AG04449 (cell line): ENCODE data around the gene SUSD6.
"Not testable (repeated sequence)": the region's sequence is repeated elsewhere in the genome, so short reads cannot be mapped to it uniquely, and the experiment has no call there.

Experiments
- CTCF ChIA-PET: fragments of 350-600 bp; formaldehyde crosslinking; extraction: SDS; loops from one replicate; lab custom pipeline; 2021; ENCODE audit warnings: antibody characterized with exemption; lab: Yijun Ruan, JAX
- POLR2A ChIA-PET: fragments of 400-600, 350-600 bp; formaldehyde crosslinking; extraction: SDS; loops from one replicate; lab custom pipeline; 2020; ENCODE audit warnings: antibody characterized with exemption, inconsistent platforms; lab: Yijun Ruan, JAX
- DNase-seq: peaks from one replicate; pipeline ENCODE4 v3.0.0-alpha.2; 2010; ENCODE audit warnings: low read depth, low spot score
- H3K4me3 ChIP-seq: 2 replicates; pipeline ENCODE4 v1.5.1; 2011; ENCODE audit warnings: low read depth, mild to moderate bottlenecking, control low read depth, low read length
- TF ChIP-seq, protein P1 (sequence below): IDR thresholded peaks from one replicate; pipeline ENCODE4 v1.5.1; 2011; ENCODE audit warnings: mild to moderate bottlenecking, moderate library complexity, low read length, control low read depth, inconsistent platforms; ENCODE audit not compliant: insufficient read depth; ENCODE audit errors: missing control alignments

The SUSD6 gene

DNA sequence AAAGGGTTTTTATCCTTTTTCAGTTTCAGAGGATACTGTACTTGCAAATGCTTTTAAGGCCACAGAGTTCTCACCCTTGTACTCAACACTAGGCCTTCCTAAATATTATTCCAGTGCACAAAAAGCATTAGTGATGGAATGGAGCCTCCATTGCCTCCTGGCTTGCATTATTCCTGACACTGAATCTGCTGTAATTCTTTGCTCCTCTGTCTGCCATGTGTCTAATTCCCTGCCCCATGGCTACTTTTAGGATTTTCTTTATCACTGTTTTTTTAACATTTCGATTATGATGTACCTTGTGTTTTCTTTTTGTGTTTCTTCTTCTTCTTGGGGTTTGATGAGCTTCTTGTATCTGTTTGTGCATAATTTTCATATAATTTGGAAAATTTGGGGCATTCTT is 29.5 kb downstream of the SUSD6 start:
- TF ChIP-seq, protein P1, sequence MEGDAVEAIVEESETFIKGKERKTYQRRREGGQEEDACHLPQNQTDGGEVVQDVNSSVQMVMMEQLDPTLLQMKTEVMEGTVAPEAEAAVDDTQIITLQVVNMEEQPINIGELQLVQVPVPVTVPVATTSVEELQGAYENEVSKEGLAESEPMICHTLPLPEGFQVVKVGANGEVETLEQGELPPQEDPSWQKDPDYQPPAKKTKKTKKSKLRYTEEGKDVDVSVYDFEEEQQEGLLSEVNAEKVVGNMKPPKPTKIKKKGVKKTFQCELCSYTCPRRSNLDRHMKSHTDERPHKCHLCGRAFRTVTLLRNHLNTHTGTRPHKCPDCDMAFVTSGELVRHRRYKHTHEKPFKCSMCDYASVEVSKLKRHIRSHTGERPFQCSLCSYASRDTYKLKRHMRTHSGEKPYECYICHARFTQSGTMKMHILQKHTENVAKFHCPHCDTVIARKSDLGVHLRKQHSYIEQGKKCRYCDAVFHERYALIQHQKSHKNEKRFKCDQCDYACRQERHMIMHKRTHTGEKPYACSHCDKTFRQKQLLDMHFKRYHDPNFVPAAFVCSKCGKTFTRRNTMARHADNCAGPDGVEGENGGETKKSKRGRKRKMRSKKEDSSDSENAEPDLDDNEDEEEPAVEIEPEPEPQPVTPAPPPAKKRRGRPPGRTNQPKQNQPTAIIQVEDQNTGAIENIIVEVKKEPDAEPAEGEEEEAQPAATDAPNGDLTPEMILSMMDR: no peak
- ChIA-PET CTCF (interaction anchor here (1.7 kb wide), 1 partner anchor 56 kb away, joined by 5 read pairs; no protein-coding TSS in a partner anchor), POLR2A (no interaction called here)
- H3K4me3 ChIP-seq: no peak overlapping the region
- no peak for DNase-seq

DNA sequence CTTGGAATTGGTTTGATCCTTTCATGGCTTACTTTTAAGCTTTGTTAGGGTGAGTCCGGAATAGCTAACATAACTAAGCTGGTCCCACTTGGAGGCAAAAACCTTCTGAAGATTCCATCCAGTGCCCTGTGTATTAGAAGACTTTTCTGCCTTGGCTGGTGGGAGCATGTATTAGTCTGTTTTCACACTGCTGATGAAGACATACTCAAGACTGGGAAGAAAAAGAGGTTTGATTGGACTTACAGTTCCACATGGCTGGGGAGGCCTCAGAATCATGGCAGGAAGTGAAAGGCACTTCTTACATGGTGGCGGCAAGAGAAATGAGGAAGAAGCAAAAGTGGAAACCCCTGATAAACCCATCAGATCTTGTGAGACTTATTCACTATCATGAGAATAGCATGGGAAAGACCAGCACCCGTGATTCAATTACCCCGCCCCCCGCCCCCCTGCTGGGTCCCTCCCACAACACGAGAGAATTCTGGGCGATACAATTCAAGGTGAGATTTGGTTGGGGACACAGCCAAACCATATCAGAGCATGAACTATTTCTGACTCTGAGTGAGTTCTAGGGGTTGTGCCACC is 30.9 kb downstream of the SUSD6 start:
- H3K4me3 ChIP-seq, DNase-seq, POLR2A ChIA-PET, CTCF ChIA-PET: not testable (repeated sequence)

DNA sequence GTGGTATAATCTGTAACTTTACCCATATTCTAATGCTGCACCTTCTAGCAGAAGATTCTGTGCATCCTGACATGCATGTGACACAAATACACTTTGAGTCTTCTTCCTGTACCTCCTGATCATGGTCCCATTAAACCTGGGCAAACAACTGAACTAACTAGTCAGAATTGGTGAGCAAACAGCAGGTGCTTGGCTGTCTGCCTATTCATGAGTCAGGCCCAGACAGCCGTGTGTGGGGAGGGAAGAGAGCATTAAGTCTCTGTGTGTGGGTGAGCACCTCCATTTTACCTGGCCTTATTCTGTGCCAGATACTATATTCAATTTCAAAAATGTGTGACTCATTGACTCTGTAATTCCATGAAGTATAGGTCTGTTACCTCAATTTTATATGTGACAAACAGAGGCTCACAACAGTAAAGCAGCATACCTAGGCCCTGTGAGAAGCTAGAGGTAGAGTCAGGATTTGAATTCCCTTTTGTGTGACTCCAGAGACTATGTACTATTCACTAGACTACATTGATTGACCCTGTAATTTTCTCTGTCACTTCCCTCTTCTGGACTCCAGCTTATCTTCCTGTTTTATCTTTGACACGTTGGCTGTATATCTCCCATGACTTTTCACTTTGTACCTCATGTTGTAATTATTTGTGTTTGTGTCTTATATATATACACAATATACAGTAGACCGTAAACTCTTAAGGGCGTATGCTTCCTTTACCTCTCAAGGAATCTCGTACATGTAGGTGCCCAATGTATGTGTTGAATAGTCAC is 32.2 kb downstream of the SUSD6 start:
- POLR2A ChIA-PET: no interaction called here
- DNase-seq: no peak
- no peak overlapping the region for H3K4me3 ChIP-seq
- CTCF ChIA-PET: interaction anchor here (0.9 to 1.5 kb wide), 2 partner anchors 13 to 59 kb away, joined by 3 to 5 read pairs; no protein-coding TSS in a partner anchor
- TF ChIP-seq, protein P1: no peak

DNA sequence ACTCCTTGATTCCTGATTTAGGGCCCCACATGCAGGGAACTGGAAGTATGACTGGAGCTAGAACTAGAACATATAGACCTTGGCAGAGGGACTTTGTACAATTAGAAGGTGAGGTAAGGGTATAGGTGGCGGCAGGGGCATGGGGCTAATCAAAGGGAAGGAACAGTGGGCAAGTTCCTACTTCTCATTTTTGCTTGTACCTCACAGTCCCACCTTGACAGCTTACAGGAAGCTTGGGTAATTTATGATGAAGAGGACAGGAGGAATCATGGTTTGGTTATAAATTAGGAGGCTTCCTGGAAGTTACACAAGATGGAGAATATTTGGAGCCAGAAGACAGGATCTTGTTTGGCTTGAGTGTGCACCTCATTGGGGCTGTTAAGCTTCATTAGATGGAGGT is 33.4 kb downstream of the SUSD6 start:
- ChIA-PET POLR2A (no interaction called here), CTCF (interaction anchor here (0.7 kb wide), 1 partner anchor 83 kb away, joined by 3 read pairs; no protein-coding TSS in a partner anchor)
- H3K4me3 ChIP-seq: no peak overlapping the region
- TF ChIP-seq, protein P1: no peak
- DNase-seq: no peak

DNA sequence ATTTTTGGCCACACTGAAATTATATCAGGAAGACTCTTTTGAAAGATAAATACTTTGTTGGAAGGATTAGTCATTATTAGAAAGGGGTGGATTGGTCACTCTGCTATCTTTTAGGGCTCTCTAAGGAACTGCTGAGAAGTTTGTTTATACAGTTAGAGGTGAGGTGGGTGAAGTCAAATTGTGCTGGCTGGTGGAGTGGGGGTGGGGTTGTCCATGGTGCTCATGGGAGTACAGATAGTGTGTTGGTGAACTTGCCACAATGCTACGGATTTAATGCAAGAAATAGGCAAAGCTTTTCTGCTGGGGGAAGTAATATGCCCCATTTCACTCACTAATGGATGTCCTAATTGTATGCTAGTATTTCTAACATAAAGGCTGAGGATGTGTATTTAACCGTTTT is 35.8 kb downstream of the SUSD6 start:
- ChIA-PET POLR2A (no interaction called here), CTCF (interaction anchor here (1.5 to 1.9 kb wide), 2 partner anchors 10 to 43 kb away, joined by 3 to 8 read pairs; no protein-coding TSS in a partner anchor)
- no peak overlapping the region for H3K4me3 ChIP-seq
- TF ChIP-seq, protein P1: no peak
- DNase-seq: no peak

DNA sequence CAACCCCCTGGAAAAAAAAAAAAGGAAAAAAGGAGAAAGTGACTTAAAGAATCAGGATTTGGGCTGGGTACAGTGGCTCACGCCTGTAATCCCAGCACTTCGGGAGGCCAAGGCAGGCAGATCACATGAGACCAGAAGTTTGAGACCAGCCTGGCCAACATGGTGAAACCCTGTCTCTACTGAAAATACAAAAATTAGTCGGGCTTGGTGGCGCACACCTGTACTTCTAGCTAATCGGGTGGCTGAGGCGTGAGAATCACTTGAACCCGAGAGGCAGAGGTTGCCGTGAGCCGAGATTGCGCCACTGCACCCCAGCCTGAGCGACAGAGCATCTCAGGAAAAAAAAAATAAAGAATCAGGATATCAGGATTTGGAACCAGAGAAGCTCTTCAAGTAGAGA is 36.2 kb downstream of the SUSD6 start:
- POLR2A ChIA-PET, H3K4me3 ChIP-seq, DNase-seq: not testable (repeated sequence)
- CTCF ChIA-PET: interaction anchor here (1.1 to 1.9 kb wide), 3 partner anchors 10 to 80 kb away, joined by 4 to 8 read pairs (median 6); no protein-coding TSS in a partner anchor
